ENCODE measurements around the gene MPP3. TPM values are rescaled to one million over a fixed set of nuclear protein-coding genes. Genes with fewer than 3 reads are reported as not detected.

The MPP3 gene
- total RNA-seq, 1 donor from 2014 or later: 30.2 TPM

GRCh38 chr17:43860077-43860725, 27.3 kb upstream of the MPP3 start:
- H3K36me3 ChIP-seq: no peaks in the 10 kb centered on the region
- H3K4me3 ChIP-seq: no peak overlapping the region
- TF ChIP-seq POLR2AphosphoS5 (IDR thresholded peaks at IDR 0.05; ENCODE audit: insufficient read depth in 1 of 2, low read depth in 1 of 2) (no peak), CTCF (IDR thresholded peaks at IDR 0.05) (no peak), POLR2A (IDR thresholded peaks at IDR 0.05) (no peak)
- H3K9me3 ChIP-seq: no peaks in the 10 kb centered on the region
- intact Hi-C loops (cut with DNase I): no loop called here
- DNase-seq (ENCODE audit: extremely low spot score in 2 of 2): no peak
- peak overlapping the region; percentile 18 for H3K27ac ChIP-seq
- no peaks in the 10 kb centered on the region for H3K27me3 ChIP-seq
- peaks cover 17% of the 10 kb centered on the region for H3K4me1 ChIP-seq

GRCh38 chr17:43857957-43858600, 25.1 kb upstream of the MPP3 start:
- Histone ChIP-seq H3K27me3 (no peaks in the 10 kb centered on the region), H3K9me3 (no peaks in the 10 kb centered on the region), H3K4me3 (no peak overlapping the region), H3K4me1 (peaks cover 17% of the 10 kb centered on the region), H3K36me3 (no peaks in the 10 kb centered on the region), H3K27ac (no peak overlapping the region)
- TF ChIP-seq CTCF (IDR thresholded peaks at IDR 0.05) (no peak), POLR2A (IDR thresholded peaks at IDR 0.05) (no peak), POLR2AphosphoS5 (IDR thresholded peaks at IDR 0.05; ENCODE audit: insufficient read depth in 1 of 2, low read depth in 1 of 2) (no peak)
- DNase-seq (ENCODE audit: extremely low spot score in 2 of 2): no peak
- intact Hi-C loops (cut with DNase I): no loop called here

- no peaks in the 10 kb centered on the region for H3K27me3 ChIP-seq
- intact Hi-C loops (cut with DNase I): no loop called here
These were observed 24.2 kb upstream of the MPP3 start for GRCh38 chr17:43857141-43857540.

GRCh38 chr17:43856141-43856540, 23.2 kb upstream of the MPP3 start:
- no peak for DNase-seq (ENCODE audit: extremely low spot score in 2 of 2)
- Histone ChIP-seq H3K9me3 (no peaks in the 10 kb centered on the region), H3K27me3 (no peaks in the 10 kb centered on the region), H3K4me3 (no peak overlapping the region), H3K4me1 (peaks cover 11% of the 10 kb centered on the region), H3K27ac (no peak overlapping the region), H3K36me3 (no peaks in the 10 kb centered on the region)
- TF ChIP-seq CTCF (IDR thresholded peaks at IDR 0.05): no peak
- TF ChIP-seq POLR2AphosphoS5 (IDR thresholded peaks at IDR 0.05; ENCODE audit: insufficient read depth in 1 of 2, low read depth in 1 of 2): no peak
- no peak for TF ChIP-seq POLR2A (IDR thresholded peaks at IDR 0.05)
- intact Hi-C loops (cut with DNase I): no loop called here

More at GRCh38 chr17:43857141-43857540, 24.2 kb upstream of the MPP3 start:
- peaks cover 17% of the 10 kb centered on the region for H3K4me1 ChIP-seq
- H3K36me3 ChIP-seq: no peaks in the 10 kb centered on the region
- H3K9me3 ChIP-seq: no peaks in the 10 kb centered on the region
- no peak for DNase-seq (ENCODE audit: extremely low spot score in 2 of 2)
- TF ChIP-seq POLR2A (IDR thresholded peaks at IDR 0.05) (no peak), CTCF (IDR thresholded peaks at IDR 0.05) (no peak), POLR2AphosphoS5 (IDR thresholded peaks at IDR 0.05; ENCODE audit: insufficient read depth in 1 of 2, low read depth in 1 of 2) (no peak)
- H3K27ac ChIP-seq: no peak overlapping the region
- no peak overlapping the region for H3K4me3 ChIP-seq

GRCh38 chr17:43855061-43855460, 22.1 kb upstream of the MPP3 start:
- DNase-seq (ENCODE audit: extremely low spot score in 2 of 2): no peak
- Histone ChIP-seq H3K4me3 (no peak overlapping the region), H3K4me1 (peaks cover under 1% of the 10 kb centered on the region), H3K27me3 (no peaks in the 10 kb centered on the region), H3K36me3 (no peaks in the 10 kb centered on the region), H3K9me3 (no peaks in the 10 kb centered on the region), H3K27ac (no peak overlapping the region)
- intact Hi-C loops (cut with DNase I): no loop called here
- TF ChIP-seq CTCF (IDR thresholded peaks at IDR 0.05): no peak
- TF ChIP-seq POLR2AphosphoS5 (IDR thresholded peaks at IDR 0.05; ENCODE audit: insufficient read depth in 1 of 2, low read depth in 1 of 2): no peak
- no peak for TF ChIP-seq POLR2A (IDR thresholded peaks at IDR 0.05)
